GM18508 (cell line): ENCODE data around the gene GAL3ST2.
"Not testable (repeated sequence)": the region's sequence is repeated elsewhere in the genome, so short reads cannot be mapped to it uniquely, and the experiment has no call there.

Experiments used
- ATAC-seq: cut with Tn5 transposase; IDR thresholded peaks from one replicate; pipeline ENCODE4 v1.9.1; 2021; ENCODE audit warnings: moderate number of reproducible peaks; ENCODE audit not compliant: insufficient read depth, unreplicated experiment

Gene GAL3ST2

DNA sequence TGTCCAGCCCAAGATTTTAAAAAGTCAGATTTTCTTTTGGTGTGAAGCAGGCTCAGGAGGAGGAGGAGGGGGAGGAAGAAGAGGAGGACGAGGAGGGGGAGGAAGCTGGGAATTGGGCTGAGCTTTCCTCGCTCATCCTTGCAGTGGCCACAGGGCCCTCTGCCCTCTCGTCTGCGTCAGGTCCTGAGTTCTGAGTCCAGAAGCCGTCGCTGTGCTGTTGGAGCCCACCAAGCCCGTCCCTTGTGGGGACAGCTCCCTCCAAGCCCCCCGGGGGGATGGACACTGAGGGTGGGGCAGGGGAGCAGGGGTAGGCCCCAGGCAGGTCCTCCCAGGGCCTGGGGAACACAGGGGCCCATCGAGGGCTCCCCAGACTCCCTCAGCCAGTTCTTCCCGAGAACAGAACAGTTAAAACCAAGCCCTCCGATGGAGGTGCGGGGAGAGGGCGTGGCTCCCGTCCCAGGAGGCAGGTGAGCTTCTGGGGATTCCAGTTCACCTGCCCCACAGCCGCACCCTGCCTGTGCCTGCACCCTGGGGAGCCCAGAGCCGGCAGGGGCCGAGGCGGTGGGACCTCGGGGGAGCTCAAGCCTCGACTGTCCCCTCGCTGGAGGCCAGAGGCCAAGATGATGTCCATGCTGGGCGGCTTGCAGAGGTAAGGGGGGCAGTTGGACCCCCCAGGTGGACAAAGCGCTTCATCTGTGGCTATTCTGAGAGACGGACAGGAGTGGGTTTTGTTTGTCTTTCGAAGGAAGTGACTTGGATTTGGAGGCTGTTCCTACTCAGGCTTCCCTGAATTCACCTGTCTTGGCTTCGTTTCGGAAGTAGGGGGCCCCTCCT is at the start of gene GAL3ST2:
Gene GAL3ST2 (plus strand): TSS at position 487 of the 834 bp plus-strand sequence. CDS start 134 bp downstream, at position 621.
- ATAC-seq, result no peak

DNA sequence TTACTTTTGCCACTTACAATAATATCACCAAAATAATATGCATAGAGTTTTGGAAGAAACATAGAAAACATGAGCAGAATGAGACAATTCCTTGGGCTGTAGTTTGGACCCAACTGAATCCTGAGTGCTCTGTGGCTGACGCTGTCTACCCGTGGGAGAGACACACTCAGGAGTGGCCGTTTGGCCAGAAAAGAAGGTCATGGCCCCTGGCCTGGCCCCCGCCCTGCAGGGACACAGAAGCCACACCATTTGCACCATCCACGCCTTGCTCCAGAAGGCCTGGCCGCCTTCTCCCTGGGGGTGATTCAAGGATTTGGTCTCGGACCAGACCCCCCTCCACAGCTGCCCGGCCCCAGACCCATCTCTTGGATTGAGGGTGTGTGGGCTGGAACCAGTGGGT is 48.6 kb upstream of the GAL3ST2 start:
- ATAC-seq, result no peak

DNA sequence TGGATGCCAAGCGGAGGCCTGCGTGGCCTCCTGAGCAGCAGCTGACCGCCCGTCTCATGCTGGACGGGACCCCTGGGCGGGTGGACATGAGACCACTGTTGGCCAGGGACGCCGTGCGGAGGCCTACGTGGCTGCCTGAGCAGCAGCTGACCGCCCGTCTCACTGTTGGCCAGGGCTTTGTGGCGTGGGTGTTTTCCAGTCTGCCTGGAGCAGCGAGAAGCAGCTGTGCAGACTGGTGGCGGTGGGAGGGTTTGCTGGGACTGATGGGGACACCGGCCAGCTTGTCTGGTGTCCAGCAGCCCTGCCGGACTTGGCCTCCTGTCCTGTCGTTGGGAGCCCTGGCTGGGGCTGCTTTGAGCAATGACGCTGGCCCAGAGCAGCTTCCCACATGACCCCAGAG is 48.0 kb upstream of the GAL3ST2 start:
- ATAC-seq, result no peak

DNA sequence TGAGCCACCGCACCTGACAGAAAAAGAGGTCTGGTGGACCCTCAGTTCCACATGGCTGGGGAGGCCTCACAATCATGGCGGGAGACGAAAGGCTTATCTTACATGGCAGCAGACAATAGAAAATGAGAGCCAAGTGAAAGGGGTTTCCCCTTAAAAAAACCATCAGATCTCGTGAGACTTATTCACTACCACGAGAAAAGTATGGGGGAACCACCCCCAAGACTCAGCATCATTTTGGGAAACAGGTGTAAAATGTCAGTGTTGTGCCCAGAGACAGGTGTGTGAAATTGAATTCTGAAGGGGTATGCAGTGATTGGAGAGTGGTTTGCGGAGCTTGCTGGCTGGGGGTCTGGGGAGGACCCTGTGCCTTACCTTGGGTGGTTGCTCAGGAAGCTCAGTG is 46.8 kb upstream of the GAL3ST2 start:
- no peak for ATAC-seq

DNA sequence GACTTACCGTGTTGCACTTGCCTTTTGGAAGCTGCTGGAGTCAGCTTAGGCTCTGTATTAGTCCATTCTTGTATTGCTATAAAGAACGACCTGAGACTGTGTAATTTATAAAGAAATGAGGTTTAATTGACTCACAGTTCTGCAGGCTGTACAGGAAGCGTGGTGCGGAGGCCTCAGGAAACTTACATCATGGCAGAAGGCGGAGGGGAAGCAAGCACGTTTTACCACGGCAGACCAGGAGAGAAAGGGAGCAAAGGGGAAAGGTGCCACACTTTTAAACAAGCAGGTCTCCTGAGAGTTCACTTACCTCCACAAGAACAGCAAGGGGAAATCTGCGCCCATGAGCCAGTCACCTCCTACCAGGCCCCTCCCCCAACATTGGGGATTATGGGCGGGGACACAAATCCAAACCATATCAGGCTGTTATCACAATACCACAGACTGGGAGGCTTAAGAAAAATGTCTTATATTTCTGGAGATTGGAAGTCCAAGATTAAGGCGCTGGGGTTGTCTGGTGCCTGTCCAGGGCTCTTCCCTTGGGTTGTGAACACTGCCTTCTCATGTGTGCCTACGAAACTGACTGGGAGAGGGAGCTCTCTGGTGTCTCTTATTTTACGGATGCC is 45.8 kb upstream of the GAL3ST2 start:
- no peak for ATAC-seq

DNA sequence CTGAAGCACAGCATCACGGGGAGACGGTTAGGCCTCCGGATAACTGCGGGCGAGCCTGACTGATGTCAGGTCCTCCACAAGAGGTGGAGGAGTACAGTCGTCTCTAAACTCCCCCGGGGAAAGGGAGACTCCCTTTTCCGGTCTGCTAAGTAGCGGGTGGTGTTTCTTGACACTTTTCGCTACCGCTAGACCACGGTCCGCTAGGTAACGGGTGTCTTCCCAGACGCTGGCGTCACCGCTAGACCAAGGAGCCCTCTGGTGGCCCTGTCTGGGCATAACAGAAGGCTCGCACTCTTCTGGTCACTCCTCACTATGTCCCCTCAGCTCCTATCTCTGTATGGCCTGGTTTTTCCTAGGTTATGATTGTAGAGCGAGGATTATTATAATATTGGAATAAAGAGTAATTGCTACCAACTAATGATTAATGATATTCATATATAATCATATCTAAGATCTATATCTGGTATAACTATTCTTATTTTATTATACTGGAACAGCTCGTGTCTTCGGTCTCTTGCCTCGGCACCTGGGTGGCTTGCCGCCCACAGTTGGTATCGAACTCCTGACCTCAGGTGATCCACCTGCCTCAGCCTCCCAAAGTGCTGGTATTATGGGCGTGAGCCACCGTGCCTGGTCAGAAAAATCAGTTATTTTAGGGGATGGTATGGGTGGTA is 44.0 kb upstream of the GAL3ST2 start:
- ATAC-seq, result not testable (repeated sequence)

DNA sequence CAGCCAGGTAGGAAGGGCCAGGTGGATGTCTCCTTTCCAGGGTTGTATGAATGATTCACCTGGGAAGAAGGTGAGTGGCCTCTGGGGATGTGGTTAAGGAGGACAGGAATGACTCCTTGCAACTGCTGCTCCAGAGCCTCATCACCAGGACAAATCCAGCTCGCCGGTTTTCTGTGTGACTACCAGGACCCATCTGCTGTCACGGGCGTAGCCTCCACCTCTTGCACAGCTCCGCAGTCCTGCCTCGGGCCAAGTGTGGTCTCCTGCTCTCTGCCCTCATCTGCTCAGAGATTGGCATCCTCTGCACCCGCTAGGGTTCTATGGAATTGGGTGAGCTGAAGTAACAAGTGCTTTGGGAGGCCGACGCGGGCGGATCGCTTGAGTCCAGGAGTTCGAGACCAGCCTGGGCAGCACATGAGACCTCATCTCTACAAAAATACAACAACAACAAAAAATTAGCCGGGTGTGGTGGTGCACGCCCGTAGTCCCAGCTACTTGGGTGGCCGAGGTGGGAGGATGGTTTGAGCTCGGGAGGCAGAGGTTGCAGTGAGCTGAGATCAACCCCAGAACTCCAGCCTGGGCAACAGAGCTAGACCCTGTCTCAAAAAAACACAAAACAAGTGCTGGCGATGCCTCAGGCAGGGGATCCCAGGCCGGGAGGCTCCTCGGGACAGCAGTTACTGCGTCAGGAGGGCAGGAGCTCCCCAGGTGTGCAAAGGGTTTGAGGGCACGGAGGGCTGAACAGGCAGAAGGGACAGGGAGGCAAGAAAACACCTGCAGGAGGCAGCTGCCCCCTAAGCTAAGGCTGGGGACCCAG is 43.0 kb upstream of the GAL3ST2 start:
- no peak for ATAC-seq

DNA sequence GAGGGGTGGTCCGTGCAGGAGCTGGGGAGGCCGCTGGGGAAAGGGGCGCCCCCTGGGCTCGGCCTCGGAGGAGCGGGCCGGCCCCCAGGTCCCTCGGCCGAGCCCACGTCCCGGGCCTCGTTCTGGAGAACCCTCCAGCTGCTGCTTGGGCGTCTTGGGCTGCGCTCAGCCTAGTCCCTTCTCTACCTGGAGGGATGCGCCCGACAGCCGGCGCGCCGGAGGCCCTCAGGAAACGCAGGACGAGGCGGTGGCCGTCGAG is 42.5 kb upstream of the GAL3ST2 start:
- ATAC-seq, result no peak

DNA sequence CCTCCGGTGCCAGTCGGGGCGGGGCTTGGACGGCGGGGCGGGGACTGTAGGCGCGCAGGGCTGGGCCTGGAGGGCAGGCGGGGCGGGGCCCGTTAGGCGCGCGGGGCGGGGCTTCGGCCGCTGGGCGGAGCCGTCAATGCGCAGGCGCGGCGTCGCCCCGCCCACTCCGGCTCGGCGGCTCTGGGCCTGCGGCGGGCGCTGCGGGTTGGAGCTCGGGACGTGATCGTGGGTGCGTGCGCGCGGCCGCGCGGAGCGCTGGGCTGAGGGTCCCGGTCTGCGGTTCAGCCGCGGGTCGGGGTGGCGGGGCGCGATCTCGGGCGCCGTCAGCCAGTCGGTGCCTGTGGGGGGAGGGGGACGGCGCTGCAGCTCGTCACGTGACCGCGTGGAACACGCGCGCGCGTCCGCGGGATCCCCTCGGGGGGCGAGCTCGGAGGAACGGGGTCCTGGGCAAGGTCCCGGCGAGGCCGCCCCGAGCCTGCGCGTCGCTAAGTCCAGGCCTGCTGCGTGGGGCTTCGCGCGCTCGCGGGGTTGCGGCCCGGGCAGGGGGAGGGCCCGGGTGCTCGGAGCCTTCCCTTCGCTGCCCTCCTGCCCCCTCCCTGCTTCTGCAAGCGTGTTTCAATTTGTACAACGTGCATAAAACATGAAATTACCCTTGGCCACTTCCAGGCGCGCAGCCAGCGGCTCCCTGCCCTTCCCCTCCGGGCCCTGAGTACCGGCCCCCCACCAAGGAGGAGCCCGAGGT is 42.0 kb upstream of the GAL3ST2 start, which contains the start of gene D2HGDH:
Gene D2HGDH (plus strand): TSS at position 164 of the 742 bp plus-strand sequence. CDS start 595 bp downstream, outside the sequence.
- no peak for ATAC-seq

DNA sequence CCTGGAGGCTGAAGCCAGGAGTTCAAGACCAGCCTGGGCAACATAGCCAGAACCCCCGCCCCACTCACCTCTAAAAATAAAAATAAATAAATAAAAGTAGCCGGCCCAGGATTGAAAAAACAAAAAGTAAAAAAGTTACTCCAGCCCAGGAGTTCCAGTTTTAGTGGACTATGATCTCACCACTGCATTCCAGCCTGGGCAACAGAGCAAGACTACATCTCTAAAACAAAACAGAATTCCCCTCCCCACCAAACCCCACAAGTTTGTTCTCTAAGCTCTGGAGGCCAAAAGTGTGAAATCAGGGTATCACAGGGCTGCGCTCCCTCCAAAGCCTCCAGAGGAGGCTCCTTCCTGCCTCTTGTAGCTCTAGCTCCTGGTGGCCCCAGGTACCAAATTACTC is 40.5 kb upstream of the GAL3ST2 start:
- ATAC-seq, result no peak

DNA sequence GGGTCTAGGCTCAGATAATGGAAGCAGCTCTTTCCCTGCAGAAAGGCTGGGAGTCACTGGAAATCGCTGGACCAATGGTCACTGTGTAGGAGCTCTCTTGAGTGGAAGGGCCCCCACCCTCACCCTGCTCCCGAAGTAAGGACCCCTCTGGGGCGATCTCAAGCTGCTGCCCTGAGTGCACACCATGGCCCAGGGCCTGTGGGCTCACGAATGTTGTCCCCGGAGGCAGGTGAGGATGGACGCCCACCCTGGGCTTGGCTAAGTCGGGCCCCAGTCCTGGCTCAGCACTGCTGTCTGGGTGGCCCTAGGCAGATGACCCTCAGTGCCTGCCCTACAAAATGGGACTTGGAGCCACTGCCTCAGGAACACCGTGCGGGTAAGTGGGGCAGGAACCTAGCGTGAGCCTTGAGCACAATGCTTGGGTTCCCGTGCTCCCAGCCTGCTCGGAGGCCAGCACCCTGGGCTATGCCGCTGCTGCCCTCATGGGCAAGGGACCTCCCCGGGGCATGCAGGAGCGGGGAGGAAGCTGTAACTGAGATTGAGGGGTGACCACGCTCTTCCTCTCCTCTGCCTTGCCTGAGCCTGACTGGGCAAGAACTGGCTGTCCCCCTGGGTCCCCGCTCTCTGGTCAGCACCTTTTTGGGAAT is 38.5 kb upstream of the GAL3ST2 start:
- ATAC-seq, result no peak

DNA sequence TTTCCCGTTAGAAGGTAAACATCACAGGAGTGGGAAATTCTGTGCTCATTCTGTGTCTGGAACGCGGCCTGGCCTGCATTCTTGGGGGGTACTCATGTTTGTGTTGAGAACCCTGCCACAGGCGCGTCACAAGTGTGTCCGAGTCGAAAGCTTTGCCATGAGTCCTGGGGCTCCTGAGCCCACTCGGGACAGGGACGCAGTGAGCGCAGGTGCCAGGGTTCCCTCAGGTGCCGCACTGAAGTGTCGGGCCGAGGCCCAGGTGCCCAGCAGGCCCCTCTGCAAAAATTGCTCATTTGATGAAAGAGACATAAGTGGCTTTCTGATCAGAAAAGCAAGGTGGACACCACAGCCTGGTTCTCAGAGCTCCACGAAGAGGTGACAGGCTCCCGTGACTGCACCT is 37.4 kb upstream of the GAL3ST2 start:
- no peak for ATAC-seq

DNA sequence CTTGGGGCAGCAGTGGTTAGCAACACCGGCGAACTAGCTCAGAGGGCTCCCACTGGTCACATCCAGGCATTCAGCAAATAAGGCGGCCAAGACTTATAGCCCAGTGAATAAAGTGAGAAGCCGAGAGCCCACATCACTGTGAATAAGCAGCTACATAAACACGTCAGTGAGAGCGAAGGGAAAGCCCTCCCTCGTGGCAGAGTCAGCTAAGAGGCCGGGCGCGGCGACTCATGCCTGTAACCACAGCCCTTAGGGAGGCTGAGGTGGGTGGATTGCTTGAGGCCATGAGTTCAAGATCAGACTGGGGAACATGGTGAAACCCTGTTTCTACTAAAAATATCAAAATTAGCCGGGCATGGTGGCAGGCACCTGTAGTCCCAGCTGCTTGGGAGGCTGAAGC is 37.0 kb upstream of the GAL3ST2 start:
- ATAC-seq, result no peak

DNA sequence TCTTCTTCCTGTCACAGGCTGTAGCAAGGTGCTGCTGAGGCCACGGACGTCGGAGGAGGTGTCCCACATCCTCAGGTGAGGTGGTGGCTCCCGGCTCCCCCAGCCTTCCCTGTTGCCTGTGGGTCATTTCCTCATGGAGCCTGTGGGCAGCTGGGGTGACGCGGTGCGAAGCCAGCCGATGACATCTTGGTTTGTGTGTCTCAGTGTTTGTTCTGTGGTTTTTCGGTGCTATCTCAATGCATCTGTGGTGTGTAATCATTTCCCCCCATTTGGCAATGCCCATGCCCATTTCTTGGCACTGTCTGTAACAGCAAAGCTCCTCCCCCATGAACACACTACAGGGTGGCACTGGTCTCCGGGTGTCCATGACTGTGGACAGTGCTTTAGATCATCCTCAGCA is 35.6 kb upstream of the GAL3ST2 start:
- ATAC-seq, result no peak

DNA sequence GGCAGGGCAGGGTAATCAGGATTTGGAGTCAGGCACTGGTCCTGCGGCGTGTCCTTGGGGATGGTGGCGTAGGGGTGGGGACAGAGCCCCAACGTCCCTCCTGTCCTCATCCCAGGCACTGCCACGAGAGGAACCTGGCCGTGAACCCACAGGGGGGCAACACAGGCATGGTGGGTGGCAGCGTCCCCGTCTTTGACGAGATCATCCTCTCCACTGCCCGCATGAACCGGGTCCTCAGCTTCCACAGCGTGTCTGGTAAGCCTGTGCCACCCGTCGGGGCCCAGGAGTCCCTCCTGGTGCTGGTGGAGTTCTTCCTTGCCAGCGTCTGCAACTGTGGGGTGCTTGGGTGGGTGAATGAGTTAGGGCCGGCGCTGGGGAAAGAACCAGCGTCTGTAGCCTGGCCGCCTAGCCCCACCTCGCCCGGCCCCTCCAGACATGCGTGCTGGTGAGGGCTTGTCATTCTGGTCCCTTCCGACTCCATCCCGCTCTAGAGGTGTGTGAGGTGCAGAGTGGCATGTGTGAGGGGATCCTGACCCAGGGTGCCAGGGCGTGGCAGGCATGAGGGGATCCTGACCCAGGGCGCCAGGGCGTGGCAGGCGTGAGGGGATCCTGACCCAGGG is 34.2 kb upstream of the GAL3ST2 start:
- ATAC-seq, result no peak

DNA sequence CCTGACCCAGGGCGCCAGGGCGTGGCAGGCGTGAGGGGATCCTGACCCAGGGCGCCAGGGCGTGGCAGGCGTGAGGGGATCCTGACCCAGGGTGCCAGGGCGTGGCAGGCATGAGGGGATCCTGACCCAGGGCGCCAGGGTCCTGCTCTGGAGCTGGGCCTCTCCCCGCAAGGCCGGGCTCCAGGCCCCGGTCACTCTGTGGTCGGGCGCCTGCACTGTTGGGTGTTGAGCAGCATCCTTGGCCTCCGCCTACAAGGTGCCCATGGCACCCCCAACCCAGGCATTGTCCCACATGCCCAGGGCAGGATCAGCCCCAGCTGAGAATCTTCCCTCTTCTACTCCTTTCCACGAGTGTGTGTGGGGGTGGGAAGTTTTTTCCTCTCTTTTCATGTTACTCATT is 33.6 kb upstream of the GAL3ST2 start:
- ATAC-seq, result not testable (repeated sequence)

DNA sequence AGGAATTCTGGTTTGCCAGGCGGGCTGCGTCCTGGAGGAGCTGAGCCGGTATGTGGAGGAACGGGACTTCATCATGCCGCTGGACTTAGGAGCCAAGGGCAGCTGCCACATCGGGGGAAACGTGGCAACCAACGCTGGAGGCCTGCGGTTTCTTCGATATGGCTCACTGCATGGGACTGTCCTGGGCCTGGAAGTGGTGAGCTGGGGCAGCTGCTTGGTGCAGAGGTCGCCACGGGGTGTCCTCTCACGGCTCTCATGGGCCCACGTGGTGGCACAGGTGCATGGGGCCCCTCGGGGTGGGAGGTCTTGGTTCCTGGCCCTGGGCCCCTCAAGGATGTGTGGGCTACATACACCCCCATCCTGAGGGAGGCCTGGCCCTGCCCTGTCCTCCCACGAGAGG is 33.0 kb upstream of the GAL3ST2 start:
- ATAC-seq, result no peak

DNA sequence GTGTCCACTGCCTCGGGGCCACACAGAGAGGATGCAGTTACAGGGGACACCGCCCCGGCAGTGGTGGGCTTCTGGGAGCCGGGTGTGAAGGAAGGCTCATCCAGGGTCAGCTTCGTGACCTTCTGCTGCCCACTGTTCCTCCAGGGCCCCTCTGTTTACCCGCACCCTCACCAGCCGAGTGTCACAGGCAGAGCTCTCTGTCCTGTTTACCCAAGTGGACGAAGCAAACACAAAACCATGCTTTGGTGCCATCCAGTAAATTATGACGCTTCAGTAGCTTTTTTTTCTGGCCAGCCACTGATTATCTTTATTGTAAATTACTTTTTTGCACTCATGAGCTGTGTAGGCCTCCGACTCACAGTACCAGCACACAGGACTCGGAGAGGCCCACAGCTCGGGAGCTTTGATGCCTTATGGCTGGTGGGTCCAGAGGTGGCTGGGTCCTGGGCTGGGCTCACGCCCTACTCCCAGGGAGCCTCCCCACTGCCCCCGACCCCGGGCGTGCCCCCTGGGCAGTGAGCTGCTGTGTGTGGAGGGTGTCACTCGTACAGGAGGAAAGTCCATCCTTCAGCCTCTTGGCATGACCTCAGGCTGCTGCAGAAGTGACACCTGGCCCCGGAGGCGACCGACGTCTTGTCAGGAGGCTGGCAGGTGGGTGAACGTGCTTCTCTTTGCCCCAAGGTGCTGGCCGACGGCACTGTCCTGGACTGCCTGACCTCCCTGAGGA is 32.4 kb upstream of the GAL3ST2 start:
- ATAC-seq, result no peak
